ENCODE measurements around the gene TIMD4.
"Not testable (repeated sequence)": the region's sequence is repeated elsewhere in the genome, so short reads cannot be mapped to it uniquely, and the experiment has no call there.

Gene TIMD4

DNA sequence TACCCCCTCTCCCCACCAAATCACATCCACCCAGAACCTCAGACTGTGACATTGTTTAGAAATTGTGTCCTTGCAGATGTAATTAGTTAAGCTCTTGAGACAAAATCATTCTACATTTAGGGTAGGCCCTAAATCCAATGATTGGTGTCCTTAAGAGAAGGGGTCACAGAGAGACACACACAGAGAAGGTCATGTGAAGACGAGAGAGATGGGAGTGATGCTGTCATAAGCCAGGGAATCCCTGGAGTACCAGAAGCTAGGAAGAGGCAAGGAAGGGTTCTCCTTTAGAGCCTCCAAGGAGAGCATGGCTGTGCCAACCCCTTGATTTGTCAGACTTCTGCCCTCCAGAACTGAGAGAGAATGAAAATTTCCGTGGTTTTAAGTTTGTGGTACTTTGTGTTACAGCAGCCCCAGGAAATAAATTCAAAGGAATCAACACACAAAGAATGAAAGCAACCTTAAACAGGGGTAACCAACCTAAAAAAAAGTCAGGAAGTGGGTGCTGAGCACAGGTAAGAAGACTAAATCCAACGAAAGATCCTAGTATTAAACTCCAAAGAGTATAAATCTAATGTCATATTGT lies 33.6 kb downstream of the TIMD4 start:
- DNase-seq (ENCODE audit: low read depth, low spot score) = no peak
- H3K4me3 ChIP-seq (ENCODE audit: low read depth, low read length) = no peak overlapping the region
- POLR2A ChIA-PET = no interaction called here
- CTCF ChIA-PET = no interaction called here
- TF ChIP-seq, protein P1, sequence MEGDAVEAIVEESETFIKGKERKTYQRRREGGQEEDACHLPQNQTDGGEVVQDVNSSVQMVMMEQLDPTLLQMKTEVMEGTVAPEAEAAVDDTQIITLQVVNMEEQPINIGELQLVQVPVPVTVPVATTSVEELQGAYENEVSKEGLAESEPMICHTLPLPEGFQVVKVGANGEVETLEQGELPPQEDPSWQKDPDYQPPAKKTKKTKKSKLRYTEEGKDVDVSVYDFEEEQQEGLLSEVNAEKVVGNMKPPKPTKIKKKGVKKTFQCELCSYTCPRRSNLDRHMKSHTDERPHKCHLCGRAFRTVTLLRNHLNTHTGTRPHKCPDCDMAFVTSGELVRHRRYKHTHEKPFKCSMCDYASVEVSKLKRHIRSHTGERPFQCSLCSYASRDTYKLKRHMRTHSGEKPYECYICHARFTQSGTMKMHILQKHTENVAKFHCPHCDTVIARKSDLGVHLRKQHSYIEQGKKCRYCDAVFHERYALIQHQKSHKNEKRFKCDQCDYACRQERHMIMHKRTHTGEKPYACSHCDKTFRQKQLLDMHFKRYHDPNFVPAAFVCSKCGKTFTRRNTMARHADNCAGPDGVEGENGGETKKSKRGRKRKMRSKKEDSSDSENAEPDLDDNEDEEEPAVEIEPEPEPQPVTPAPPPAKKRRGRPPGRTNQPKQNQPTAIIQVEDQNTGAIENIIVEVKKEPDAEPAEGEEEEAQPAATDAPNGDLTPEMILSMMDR (IDR thresholded peaks at IDR 0.05; ENCODE audit: insufficient read depth, low read length, missing control alignments) = no peak

DNA sequence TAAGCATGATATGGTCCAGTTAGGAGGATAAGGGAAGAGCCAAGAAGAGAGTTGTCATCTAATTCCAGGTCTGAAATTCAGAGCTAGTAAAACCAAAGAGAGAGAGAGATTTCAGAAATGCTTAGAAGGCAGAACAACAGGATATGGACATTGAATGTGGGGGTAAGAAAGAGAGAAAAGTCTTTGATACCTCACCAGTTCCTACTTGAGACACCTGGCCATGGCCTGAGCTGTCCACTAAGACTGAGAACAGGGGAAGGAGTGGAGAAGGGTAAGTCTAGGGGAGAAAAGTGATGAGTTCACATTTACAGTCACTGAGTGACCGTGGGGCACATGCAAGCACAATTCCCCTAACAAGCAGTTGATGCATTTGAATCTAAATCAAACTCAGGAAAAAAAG lies 35.5 kb downstream of the TIMD4 start:
- TF ChIP-seq, protein P1 (IDR thresholded peaks at IDR 0.05; ENCODE audit: insufficient read depth, low read length, missing control alignments) = no peak
- POLR2A ChIA-PET = no interaction called here
- no peak overlapping the region for H3K4me3 ChIP-seq (ENCODE audit: low read depth, low read length)
- DNase-seq (ENCODE audit: low read depth, low spot score) = no peak
- CTCF ChIA-PET = no interaction called here

- CTCF ChIA-PET; POLR2A ChIA-PET; DNase-seq (ENCODE audit: low read depth, low spot score); H3K4me3 ChIP-seq (ENCODE audit: low read depth, low read length): not testable (repeated sequence)
Observed at GRCh38 chr5:156925767-156926166, 37.3 kb downstream of the TIMD4 start.

DNA sequence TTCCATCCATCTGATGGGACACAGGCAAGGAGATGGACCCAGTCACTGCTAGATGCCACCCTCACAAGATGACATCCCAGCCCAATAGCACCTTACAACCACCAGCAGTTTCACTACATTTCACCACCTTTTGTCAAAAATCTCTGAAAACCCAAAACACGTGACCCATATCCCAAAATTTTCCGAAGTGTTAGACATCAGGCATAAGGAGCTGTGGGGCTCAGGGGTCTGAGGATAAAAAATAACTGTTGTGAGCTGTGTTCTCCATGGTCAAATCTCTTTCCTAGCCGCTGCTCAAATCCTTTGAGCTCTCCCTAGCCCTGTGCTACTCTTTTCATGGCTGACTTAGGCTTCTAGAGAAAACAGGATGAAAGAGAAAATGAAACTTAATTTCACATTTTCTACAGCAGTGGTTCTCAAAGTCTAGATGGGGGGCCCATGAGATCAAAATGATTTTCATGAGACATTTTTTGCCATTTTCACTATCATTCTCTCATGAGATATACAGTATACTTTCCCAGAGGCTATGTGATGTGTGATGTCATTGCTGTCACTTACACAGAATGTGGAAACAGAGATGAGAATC lies 40.7 kb downstream of the TIMD4 start:
- H3K4me3 ChIP-seq (ENCODE audit: low read depth, low read length) = no peak overlapping the region
- no peak for DNase-seq (ENCODE audit: low read depth, low spot score)
- TF ChIP-seq, protein P1 (IDR thresholded peaks at IDR 0.05; ENCODE audit: insufficient read depth, low read length, missing control alignments) = no peak
- ChIA-PET POLR2A (no interaction called here), CTCF (no interaction called here)

GRCh38 chr5:156920861-156921431 lies 42.1 kb downstream of the TIMD4 start:
- TF ChIP-seq, protein P1 (IDR thresholded peaks at IDR 0.05; ENCODE audit: insufficient read depth, low read length, missing control alignments) = no peak

GRCh38 chr5:156920042-156920860 lies 42.8 kb downstream of the TIMD4 start:
- H3K4me3 ChIP-seq (ENCODE audit: low read depth, low read length) = no peak overlapping the region
- POLR2A ChIA-PET = no interaction called here
- CTCF ChIA-PET = no interaction called here

More at GRCh38 chr5:156920861-156921431, 42.1 kb downstream of the TIMD4 start:
- no peak for DNase-seq (ENCODE audit: low read depth, low spot score)
- ChIA-PET CTCF (no interaction called here), POLR2A (no interaction called here)
- H3K4me3 ChIP-seq (ENCODE audit: low read depth, low read length) = no peak overlapping the region

More at GRCh38 chr5:156920042-156920860, 42.8 kb downstream of the TIMD4 start:
- TF ChIP-seq, protein P1 (IDR thresholded peaks at IDR 0.05; ENCODE audit: insufficient read depth, low read length, missing control alignments) = no peak
- no peak for DNase-seq (ENCODE audit: low read depth, low spot score)

Data from AG04449 (cell line).